ENCODE data around the gene TSSK6. TPM values are rescaled to one million over a fixed set of nuclear protein-coding genes. Genes with fewer than 3 reads are reported as not detected.

The TSSK6 gene
- total RNA-seq, 1 donor from 2014 or later = 0.26 TPM

DNA sequence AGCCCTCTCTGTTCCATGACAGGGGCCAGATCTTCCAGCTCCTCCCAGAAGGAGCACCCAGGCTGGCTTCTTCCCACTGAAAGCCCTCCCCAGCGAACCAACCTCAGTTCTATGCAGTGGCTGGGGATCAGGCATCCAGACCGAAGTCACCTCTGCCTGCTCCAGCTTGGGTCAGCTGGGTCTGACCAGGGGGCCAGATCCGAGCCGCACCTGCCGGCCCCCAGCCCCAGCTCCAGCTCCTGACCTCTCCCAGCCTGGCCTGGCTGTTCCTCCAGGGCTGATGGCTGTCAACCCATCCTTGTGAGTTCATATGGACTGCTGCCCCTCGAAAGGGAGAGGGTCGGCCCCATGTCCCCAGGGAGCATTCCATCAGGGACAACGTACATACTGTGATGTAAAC, 8.0 kb downstream of the TSSK6 start:
- DNase-seq (ENCODE audit: low read depth in 2 of 2) = no peak

DNA sequence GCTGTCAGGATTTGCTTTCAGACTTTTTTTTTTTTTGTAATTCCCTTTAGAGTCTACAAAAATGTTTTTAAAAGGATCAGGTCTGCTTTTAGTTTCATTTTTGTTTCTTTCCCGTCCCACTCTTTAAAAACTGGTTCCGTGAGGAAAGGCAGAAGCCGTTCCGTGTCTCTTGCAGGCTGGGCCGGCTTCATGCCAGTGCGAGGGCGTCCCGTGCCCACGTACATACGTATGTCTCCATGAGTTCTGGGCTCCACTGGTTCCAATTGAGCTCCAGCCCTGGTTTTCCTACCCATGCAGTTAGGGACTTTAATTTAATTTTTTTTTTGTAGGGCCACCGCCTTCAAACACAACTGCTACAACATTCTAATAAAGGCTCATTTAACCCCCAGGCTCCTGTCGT, 8.8 kb downstream of the TSSK6 start:
- no peak for DNase-seq (ENCODE audit: low read depth in 2 of 2)

DNA sequence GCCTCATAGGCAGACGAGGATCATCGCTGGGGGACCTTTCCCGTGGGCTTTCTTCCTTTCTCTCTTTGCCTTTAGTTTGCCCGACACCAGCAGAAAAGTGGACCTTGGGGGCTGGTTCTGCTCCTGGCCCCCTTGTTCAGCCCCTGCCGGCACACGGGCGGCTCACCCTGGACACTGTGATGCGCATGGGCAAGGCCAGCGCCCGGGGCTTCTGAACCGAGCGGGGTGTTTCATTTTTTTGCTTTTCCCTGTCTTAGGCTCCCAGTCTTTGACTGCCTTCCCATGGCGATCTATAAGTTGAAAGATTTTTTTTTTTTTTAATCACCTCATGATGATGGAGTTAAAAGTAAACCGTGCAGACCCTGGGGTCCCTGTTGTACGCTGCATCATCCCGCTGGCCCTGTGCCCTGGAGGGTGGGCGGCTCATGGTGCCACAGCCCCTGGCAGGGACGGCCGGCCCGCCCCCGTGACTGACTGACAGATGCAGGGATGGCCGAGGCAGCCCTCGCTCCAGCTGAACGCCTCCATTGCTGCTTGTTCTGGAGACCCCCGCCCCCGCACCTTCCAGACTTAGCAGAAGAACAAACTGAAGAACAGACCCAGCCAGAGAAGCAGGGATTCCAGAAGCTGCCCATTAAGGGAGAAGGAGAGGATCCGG, 9.6 kb downstream of the TSSK6 start:
- DNase-seq (ENCODE audit: low read depth in 2 of 2) = no peak

DNA sequence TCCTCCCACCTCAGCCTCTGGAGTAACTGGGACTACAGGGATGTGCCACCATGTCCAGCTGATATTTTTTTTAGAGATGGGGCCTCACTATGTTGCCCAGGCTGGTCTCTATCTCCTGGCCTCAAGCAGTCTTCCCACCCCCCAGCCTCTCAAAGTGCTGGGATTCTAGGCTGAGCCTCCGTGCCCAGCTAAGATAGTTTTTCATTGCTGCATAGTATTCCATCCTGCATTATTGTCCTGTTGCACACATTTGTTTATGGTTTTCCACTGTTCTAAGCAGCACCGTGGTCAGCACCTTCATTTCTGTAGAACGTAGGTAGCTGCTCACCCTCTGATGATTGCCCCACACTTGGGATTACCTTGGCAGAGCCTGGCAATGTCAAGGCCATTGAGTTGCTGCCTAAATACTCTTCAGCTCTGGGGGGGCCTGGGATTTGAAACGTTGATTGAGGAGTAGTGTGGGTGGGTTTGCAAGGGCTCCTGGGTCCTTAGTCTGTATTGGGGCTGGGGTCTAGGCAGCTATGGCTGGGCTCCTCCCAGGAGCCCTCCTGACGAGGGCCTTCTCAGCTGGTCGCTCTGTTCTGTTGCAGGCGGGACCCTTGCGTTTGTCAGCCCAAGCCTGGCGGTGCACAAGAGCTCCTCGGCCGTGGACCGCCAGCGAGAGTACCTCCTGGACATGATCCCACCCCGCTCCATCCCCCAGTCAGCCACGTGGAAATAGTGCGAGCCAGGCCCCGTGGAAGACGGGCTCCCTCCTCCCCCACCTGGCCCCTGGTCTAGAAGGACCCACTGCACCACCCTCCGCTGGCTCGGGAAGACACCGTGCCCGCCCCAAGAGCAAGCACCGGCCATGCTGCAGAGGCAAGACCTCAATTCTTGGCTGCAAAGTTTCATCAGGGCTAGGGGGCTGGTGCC, 10.3 kb downstream of the TSSK6 start:
- DNase-seq (ENCODE audit: low read depth in 2 of 2) = no peak

DNA sequence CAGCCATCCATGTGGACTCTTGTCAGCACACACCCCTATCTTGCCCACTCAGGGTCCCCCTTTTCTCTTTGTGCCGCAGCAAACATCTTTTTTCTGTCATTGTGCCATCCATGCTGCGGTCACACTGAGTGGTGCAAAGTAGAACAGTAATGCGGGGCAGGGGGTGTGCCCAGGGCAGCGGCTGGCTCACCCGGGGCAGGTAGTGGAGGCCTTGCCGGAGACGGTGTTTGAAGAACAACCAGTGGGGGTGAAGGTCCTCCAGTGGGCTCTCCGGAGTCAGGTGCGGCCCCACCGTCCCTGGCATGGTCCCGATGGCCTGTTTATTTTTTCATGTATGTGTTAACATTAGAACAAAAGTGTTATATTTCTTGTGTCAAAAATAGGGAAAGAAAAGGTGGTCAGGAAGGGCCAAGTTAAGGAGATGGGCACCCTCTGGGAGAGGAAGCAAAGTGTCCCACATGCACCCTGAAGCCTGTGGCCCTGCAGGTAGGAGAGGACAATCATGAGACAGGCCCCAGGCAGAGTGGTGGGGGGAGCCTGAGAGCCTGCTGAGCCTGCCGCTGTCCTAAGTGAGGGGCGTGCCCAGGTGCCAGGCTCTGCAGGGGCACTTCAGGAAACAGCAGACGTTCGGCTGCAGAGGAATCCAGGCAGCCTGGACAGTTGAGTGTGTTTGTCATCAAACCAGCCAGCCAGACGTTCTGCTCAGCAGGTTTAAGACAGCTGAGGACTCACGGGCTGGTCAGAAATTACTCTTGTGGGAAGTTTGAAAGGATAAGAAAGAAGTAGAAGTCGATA, 12.3 kb downstream of the TSSK6 start:
- no peak for DNase-seq (ENCODE audit: low read depth in 2 of 2)

DNA sequence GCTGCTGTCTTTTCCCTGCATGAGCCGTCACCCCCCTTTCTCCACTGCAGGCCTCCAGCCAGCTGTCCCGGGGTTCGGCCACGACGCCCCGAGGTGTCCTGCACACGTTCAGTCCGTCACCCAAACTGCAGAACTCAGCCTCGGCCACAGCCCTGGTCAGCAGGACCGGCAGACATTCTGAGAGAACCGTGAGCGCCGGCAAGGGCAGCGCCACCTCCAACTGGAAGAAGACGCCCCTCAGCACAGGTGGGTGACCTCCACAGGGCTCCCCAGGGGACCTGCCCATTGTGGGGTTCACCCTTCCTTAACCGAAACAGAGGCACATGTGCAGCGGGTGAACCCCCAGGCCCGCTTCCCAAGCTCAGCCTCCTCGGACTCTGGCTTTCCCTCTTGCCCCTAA, 13.1 kb downstream of the TSSK6 start:
- DNase-seq (ENCODE audit: low read depth in 2 of 2) = no peak

DNA sequence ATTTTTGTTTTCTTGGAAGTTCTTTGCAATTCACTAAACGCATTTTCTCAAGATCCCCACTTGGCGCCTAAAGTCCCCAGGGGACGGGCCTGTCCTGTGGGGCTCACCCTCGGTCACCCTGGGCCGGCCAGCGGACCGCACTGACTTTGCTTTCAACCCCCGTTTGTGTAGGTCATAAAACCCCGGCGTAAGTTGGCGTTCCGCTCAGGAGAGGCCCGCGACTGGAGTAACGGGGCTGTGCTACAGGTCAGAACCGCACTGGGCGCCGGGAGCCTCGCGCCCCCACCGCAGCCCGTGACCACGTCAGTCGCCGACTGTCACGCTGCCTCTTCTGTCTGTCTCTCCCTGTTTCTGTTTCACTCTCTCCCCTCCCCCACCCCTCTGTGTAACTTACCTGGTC, 13.6 kb downstream of the TSSK6 start:
- DNase-seq (ENCODE audit: low read depth in 2 of 2) = no peak

DNA sequence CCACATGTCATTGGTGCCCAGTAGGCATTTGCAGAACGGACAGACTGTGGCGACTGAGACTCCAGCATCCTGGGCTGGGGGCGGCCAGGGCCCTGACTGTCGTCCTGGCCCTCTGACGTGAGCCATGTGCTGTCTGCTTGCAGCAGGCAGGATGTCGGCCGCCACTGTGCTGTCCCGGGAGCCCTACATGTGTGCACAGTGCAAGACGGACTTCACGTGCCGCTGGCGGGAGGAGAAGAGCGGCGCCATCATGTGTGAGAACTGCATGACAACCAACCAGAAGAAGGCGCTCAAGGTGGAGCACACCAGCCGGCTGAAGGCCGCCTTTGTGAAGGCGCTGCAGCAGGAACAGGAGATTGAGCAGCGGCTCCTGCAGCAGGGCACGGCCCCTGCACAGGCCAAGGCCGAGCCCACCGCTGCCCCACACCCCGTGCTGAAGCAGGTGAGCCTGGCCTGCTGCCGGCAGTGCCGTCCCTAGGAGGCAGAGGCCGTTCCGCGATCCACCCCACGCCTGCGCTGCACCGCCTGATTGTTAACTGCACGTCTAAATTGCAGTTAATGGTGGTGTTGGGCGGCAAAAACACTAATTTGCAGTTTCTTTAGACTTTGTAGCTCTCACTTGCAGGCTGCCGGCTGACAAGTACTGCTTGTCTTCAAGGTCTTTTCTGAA, 14.2 kb downstream of the TSSK6 start:
- no peak for DNase-seq (ENCODE audit: low read depth in 2 of 2)

DNA sequence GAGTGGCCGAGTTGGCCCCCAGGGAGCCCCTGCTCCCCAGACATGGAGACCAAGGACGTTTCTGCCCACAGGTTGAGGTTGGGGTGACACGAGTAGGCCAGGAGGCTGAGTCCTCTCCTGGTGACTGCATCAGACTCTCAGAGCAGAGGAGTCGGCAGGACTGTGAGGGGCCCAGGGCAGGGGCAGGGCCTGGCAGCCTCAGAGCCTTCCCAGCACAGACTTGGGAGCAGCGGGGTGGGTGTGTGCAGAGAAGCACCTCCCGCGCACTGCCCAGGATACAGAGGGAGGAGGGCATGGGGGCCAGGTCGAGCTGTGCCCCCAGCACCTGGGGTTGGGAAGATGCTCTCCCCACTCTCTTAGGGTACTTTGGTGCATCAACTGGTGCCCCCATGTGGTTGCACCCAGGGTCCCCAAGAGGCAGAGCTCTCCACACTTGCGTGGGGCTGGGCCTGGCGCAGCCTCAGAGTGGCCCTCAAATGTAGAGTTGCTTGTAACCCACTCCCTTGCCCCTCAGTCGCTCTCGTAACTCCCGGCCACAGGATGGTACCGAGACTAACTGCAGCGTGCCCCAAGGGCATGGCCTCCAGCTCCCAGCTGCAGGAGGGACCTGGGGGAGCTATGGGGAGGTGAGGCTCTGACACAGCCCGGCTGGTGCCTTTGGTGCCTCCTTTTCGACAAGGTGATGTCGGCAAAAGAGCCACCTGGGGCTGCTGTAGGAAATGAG, 15.9 kb downstream of the TSSK6 start:
- no peak for DNase-seq (ENCODE audit: low read depth in 2 of 2)

DNA sequence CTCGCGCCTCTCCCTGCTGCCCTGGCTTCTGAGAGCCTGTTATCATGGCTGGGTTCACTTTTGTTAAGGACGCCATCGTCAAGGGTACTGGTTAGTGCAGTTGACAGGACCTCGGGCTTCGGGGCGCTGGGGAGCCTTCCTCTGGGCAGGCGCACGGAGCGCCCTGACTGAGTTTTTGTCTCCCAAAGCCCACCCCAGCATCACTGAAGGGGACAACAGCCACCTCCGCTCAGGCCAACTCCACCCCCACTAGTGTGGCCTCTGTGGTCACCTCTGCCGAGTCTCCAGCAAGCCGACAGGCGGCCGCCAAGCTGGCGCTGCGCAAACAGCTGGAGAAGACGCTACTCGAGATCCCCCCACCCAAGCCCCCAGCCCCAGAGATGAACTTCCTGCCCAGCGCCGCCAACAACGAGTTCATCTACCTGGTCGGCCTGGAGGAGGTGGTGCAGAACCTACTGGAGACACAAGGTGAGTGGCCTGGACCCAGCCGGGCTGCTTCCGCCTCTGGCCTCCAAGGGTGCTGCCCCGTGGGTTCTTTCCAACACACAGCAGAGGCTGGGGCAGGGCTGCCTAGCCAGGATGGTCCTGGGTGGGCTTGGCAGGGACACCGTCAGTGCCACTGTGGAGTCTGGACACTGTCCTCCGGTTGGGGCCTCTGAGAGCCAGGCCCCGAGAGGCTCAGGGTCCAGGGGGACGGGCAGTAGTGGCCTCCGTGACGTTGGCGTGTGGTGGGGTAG, 16.9 kb downstream of the TSSK6 start:
- no peak for DNase-seq (ENCODE audit: low read depth in 2 of 2)

DNA sequence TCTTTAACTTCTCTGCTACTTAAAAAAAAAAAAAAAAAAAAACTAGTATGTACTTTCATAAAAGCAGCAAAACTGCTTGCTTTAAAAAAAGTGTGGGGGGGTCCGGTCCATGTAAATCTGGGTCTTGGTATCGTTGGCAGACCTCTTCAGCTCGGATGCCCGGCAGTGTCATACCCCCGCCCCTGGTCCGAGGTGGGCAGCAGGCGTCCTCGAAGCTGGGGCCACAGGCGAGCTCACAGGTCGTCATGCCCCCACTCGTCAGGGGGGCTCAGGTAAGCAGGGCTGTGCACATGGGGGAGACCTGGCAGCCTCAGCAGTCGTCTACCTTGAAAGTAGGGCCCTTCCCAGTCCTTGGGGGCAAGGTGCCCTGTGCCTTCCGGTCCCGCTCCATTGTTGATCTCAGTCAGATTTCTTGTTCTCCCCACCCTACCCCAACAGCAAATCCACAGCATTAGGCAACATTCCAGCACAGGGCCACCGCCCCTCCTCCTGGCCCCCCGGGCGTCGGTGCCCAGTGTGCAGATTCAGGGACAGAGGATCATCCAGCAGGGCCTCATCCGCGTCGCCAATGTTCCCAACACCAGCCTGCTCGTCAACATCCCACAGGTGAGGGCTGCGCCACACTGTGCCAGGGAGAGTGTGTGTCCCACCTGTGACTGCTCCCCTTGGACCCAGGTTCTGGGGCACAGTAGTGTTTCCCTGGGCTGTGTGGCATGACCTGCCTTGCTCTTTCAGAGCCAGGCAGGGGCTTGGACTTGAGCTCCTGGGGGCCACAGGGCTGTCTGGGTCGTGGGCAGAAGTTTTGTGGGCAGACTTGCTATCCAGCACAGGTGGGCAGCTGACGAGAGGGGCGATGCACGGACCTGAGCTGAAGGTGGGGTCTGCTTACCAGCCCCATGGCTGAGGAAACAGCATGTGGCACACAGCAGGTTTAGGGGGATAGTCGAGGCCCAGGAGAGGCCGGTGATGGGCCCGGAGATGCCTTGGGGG, 19.4 kb downstream of the TSSK6 start:
- no peak for DNase-seq (ENCODE audit: low read depth in 2 of 2)

DNA sequence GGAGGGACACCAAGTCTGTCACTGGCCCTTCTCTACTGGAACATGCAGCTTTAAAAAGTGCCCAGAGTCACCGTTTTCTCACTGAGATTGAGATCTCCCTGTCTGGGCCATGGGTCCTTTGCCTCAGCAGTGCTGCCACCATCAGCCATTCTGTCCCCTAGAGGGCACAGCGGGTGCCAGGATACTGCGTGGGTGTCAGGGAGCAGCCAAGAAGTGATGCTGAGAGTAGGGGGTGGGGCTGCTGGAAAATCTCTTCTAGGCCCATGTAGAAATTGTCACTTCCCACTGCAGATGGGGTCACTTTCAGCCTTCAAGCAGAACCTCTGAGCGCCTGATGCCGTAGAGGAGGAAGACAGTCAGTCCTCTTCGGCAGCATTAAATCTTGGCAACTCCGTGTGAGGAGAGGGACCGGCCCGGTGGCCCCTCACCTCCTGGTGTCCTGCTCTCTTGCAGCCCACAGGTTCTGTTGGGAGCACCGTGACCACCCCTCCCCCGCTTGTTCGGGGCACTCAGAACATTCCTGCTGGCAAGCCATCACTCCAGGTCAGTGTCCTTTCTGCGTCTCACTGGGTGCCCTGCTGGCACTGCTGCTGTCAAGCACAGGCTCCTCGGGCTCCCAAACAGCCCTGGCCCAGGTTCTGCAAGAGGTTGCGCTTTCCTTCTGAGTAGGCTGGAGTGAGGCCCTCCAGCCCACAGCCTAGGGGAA, 21.4 kb downstream of the TSSK6 start:
- DNase-seq (ENCODE audit: low read depth in 2 of 2) = no peak

DNA sequence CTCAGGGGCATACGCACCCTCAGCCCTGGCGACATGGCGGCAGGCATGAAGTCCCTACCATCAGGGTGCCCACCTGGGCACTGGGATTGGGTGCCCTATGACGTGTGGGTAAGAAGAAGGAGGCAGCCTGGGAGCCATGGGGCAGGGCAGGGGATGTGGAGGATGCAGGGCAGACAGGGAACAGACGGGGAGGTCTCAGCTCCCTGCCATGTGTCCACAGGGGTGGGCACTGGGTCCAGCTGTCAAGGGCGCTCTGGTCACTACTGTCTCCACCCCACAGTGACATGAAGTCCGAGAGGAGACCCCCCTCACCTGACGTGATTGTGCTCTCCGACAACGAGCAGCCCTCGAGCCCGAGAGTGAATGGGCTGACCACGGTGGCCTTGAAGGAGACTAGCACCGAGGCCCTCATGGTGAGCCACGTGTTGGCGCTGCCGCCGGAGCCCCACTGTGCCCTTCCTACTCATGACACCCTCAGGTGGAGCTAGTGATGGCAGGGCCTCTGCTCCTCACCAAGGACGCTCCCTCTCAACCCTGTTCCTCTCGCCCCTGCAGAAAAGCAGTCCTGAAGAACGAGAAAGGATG, 23.2 kb downstream of the TSSK6 start:
- DNase-seq (ENCODE audit: low read depth in 2 of 2) = no peak

DNA sequence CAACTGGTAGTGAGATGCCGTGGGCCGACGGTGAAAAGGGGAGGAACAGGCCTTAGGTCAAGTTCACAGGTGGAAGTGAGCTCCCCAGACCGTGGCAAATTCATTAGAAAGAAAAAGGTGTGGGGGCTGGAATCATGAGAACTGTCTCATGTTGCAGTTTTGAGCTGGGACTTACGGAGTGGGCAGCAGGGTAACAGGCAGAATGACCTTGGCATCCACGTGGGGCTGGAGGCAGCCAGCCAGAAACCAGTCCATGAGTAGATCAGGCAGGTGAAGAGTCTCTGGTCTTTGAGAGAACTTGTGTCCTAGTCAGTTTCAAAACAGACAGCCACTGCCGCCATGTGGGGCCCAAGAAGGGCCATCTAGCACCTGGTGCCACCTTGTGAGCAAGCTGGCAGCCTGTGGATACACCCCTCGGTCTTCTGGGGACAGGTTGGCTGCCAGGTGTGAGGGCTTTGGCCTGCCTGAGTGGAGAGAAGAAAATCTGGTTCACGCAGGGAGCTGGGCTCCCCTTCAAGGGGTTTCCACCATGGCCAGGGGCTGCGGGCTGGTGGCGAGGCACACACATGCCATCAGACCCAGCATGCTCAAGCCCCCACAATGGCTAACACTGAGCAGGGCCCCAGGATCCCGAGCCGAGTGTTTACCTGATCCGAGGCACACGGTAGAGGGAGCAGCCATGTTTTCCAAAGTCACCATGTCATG, 23.9 kb downstream of the TSSK6 start:
- no peak for DNase-seq (ENCODE audit: low read depth in 2 of 2)

DNA sequence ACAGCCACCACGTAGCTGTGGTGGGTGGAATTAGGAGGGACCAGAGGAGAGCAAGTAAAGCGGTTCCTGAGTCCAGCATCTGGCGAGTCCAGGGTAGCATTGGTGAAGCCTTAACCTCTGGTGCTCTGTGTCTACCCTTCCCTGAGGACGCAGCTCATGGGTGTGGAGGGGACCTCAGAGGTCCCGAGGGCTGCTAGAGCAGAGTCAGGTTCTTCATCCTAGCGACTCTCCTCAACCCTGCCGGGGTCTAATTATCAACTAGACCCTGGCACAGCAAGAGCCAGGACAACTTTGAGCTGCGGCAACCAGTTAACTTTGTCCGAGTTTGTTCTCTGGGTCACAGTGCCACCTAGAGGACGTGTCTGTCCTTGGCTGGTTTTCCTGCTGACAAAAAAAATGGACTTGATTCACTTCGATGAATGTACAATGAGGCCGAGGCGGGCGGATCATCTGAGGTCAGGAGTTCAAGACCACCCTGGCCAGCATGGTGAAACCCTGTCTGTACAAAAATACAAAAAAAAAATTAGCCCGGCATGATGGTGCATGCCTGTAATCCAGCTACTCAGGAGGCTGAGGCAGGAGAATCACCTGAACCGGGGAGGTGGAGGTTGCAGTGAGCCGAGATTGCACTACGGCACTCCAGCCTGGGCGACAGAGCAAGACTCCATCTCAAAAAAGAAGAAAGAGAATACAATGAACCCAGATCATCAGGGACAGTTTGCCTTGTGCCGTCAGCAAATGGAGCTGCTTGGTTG, 25.0 kb downstream of the TSSK6 start:
- DNase-seq (ENCODE audit: low read depth in 2 of 2) = peak; percentile 77 to 87

DNA sequence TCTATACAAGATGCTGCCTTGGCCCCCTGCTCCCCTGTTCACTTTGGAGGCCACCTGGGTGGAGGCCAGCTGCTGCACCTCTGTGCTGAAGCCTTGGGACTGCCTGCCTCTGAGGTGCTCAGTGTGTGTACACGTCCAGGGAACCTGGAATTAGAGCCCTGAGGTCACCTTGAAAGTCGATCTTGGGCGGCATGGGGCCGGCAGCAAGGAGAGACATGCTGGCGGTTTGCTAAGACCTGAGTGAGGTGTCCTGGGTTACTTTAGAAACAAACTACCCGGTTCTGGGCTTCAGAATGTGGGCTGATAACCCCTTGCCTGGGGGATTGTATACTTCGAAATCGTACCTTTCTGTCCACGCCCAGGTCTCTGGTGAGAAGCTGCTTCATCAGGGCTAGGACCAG, 25.5 kb downstream of the TSSK6 start:
- no peak for DNase-seq (ENCODE audit: low read depth in 2 of 2)

Measured in dermis microvascular lymphatic vessel endothelial cell (primary cell).